HepG2 (cell line): ENCODE results near the gene SPAG9. TPM values are rescaled to one million over a fixed set of nuclear protein-coding genes. Genes with fewer than 3 reads are reported as not detected.

Source experiments
- BHLHE40 ChIP-seq: IDR thresholded peaks from 2 replicates; pipeline ENCODE4 v1.6.1; 2011; ENCODE audit warnings: low read length, improper control_type of control experiment
- CBX1 ChIP-seq: IDR thresholded peaks from one replicate; pipeline ENCODE4 v1.6.1; 2016; ENCODE audit warnings: antibody characterized with exemption, low read depth
- EED ChIP-seq: sonication (generic); formaldehyde crosslinking; IDR thresholded peaks from 2 replicates; pipeline ENCODE4 v1.5.0; 2020; ENCODE audit warnings: mild to moderate bottlenecking, missing genetic modification reagents
- FIP1L1 ChIP-seq: fragments of 200-400 bp; formaldehyde crosslinking; IDR thresholded peaks from 2 replicates; pipeline ENCODE4 v1.6.1; 2018; ENCODE audit warnings: low read depth, mild to moderate bottlenecking, low read length, moderate library complexity, borderline replicate concordance; ENCODE audit not compliant: insufficient read depth
- FOXP1 ChIP-seq, 2 experiments: fragments of 450-650 bp in 1 of 2; IDR thresholded peaks; 2 replicates each; pipeline ENCODE4 v1.6.1; 2017 to 2018; ENCODE audit warnings: antibody characterized with exemption in 1 of 2
- GATAD1 ChIP-seq: IDR thresholded peaks from 2 replicates; pipeline ENCODE4 v1.6.1; 2016; ENCODE audit warnings: missing genetic modification reagents, missing compliant biosample characterization
- HNRNPLL ChIP-seq: fragments of 200-400 bp; formaldehyde crosslinking; IDR thresholded peaks from 2 replicates; pipeline ENCODE4 v1.6.1; 2017; ENCODE audit warnings: mild to moderate bottlenecking, low read depth, low read length; ENCODE audit not compliant: poor library complexity, severe bottlenecking
- MBD4 ChIP-seq: IDR thresholded peaks from 2 replicates; pipeline ENCODE4 v1.6.1; 2012; ENCODE audit warnings: low read length, inconsistent platforms, borderline replicate concordance
- MBNL3 ChIP-seq: fragments of 250-450 bp; sonication (Bioruptor Pico); conservative IDR thresholded peaks from 2 replicates; pipeline ENCODE4 v1.8.0; 2022; ENCODE audit warnings: mild to moderate bottlenecking, inconsistent platforms
- SALL2 ChIP-seq: sonication (generic); formaldehyde crosslinking; IDR thresholded peaks from 2 replicates; pipeline ENCODE4 v1.8.1; 2023; ENCODE audit warnings: mild to moderate bottlenecking, missing genetic modification reagents, inconsistent platforms
- SP140L ChIP-seq: sonication (generic); formaldehyde crosslinking; IDR thresholded peaks from 2 replicates; pipeline ENCODE4 v1.4.0; 2020; ENCODE audit warnings: missing genetic modification reagents, borderline replicate concordance
- TEAD3 ChIP-seq: optimal IDR thresholded peaks from 2 replicates; pipeline ENCODE3; 2016; ENCODE audit warnings: borderline replicate concordance
- ZBTB7B ChIP-seq: sonication (generic); formaldehyde crosslinking; IDR thresholded peaks from 2 replicates; pipeline ENCODE4 v1.4.0; 2020; ENCODE audit warnings: missing genetic modification reagents
- ZNF143 ChIP-seq: sonication (generic); formaldehyde crosslinking; IDR thresholded peaks from 2 replicates; pipeline ENCODE4 v1.4.0; 2020; ENCODE audit warnings: missing genetic modification reagents
- ZNF282 ChIP-seq: fragments of 450-650 bp; IDR thresholded peaks from 2 replicates; pipeline ENCODE4 v1.6.1; 2018; ENCODE audit not compliant: partially characterized antibody
- ZNF34 ChIP-seq: sonication (generic); formaldehyde crosslinking; IDR thresholded peaks from 2 replicates; pipeline ENCODE4 v1.4.0; 2020; ENCODE audit warnings: mild to moderate bottlenecking, missing genetic modification reagents, borderline replicate concordance
- ZNF460 ChIP-seq: sonication (generic); formaldehyde crosslinking; IDR thresholded peaks from 2 replicates; pipeline ENCODE4 v1.5.1; 2020; ENCODE audit warnings: missing genetic modification reagents, mild to moderate bottlenecking, borderline replicate concordance
- ZNF564 ChIP-seq: sonication (generic); formaldehyde crosslinking; IDR thresholded peaks from 2 replicates; pipeline ENCODE4 v1.8.1; 2023; ENCODE audit warnings: mild to moderate bottlenecking, missing genetic modification reagents
- ZNF746 ChIP-seq: sonication (generic); formaldehyde crosslinking; IDR thresholded peaks from 2 replicates; pipeline ENCODE4 v1.8.0; 2022; ENCODE audit warnings: mild to moderate bottlenecking, missing genetic modification reagents
- ZNF775 ChIP-seq: sonication (generic); formaldehyde crosslinking; IDR thresholded peaks from 2 replicates; pipeline ENCODE4 v1.4.0; 2020; ENCODE audit warnings: missing genetic modification reagents, mild to moderate bottlenecking, moderate library complexity, borderline replicate concordance
- ZNF782 ChIP-seq: sonication (generic); formaldehyde crosslinking; IDR thresholded peaks from 2 replicates; pipeline ENCODE4 v1.4.0; 2020; ENCODE audit warnings: missing genetic modification reagents, mild to moderate bottlenecking, borderline replicate concordance
- ZNF788 ChIP-seq: sonication (generic); formaldehyde crosslinking; IDR thresholded peaks from 2 replicates; pipeline ENCODE4 v1.5.0; 2020; ENCODE audit warnings: mild to moderate bottlenecking, missing genetic modification reagents, borderline replicate concordance
- ZNF891 ChIP-seq: sonication (generic); formaldehyde crosslinking; IDR thresholded peaks from 2 replicates; pipeline ENCODE4 v1.5.0; 2020; ENCODE audit warnings: mild to moderate bottlenecking, missing genetic modification reagents
- ZSCAN20 ChIP-seq: sonication (generic); formaldehyde crosslinking; IDR thresholded peaks from 2 replicates; pipeline ENCODE4 v1.4.0; 2020; ENCODE audit warnings: missing genetic modification reagents, mild to moderate bottlenecking, borderline replicate concordance
- ZSCAN25 ChIP-seq: sonication (generic); formaldehyde crosslinking; IDR thresholded peaks from 2 replicates; pipeline ENCODE4 v1.8.0; 2022; ENCODE audit warnings: mild to moderate bottlenecking, missing genetic modification reagents
- ZSCAN31 ChIP-seq: sonication (generic); formaldehyde crosslinking; IDR thresholded peaks from 2 replicates; pipeline ENCODE4 v1.5.0; 2020; ENCODE audit warnings: low read depth, mild to moderate bottlenecking, missing genetic modification reagents
- polyA plus RNA-seq, 8 experiments: library from polyadenylated mRNA; depleted of rRNA in 3 of 8; stranded (reverse) in 7 of 8; unstranded in 1 of 8; fragments of >200 nt; fragmentation: Illumina TruSeq in 4 of 8; extraction: Trizol in 4 of 8; gene quantifications; 2 replicates each; pipeline versions ENCODE4 v1.2.1 to v1.2.3, GENCODE V29; 2011 to 2016; ENCODE audit warnings: low read depth in 4 of 8, missing spikeins in 1 of 8, mixed read lengths in 1 of 8; ENCODE audit not compliant: insufficient read depth in 1 of 8
- total RNA-seq, 5 experiments: library from RNA; depleted of rRNA; stranded (reverse); fragments of >200 nt; fragmentation: Illumina TruSeq; extraction: Trizol; gene quantifications; 2 replicates each; pipeline ENCODE4 v1.2.3, GENCODE V29; 2016; ENCODE audit warnings: low read depth in 1 of 5
- TF ChIP-seq, protein P1 (sequence below): sonication (generic); formaldehyde crosslinking; IDR thresholded peaks from 2 replicates; pipeline ENCODE4 v1.8.0; 2023; ENCODE audit warnings: mild to moderate bottlenecking, missing genetic modification reagents
- TF ChIP-seq, protein P2 (sequence below): sonication (generic); formaldehyde crosslinking; IDR thresholded peaks from 2 replicates; pipeline ENCODE4 v1.9.0; 2021; ENCODE audit warnings: missing genetic modification reagents, borderline replicate concordance

The SPAG9 gene
- total and polyA plus RNA-seq, 2 of the 13 experiments (the other 11 are each of a cell fraction or from before 2014, with no cell fraction given): 43.2 to 78.6 TPM

DNA sequence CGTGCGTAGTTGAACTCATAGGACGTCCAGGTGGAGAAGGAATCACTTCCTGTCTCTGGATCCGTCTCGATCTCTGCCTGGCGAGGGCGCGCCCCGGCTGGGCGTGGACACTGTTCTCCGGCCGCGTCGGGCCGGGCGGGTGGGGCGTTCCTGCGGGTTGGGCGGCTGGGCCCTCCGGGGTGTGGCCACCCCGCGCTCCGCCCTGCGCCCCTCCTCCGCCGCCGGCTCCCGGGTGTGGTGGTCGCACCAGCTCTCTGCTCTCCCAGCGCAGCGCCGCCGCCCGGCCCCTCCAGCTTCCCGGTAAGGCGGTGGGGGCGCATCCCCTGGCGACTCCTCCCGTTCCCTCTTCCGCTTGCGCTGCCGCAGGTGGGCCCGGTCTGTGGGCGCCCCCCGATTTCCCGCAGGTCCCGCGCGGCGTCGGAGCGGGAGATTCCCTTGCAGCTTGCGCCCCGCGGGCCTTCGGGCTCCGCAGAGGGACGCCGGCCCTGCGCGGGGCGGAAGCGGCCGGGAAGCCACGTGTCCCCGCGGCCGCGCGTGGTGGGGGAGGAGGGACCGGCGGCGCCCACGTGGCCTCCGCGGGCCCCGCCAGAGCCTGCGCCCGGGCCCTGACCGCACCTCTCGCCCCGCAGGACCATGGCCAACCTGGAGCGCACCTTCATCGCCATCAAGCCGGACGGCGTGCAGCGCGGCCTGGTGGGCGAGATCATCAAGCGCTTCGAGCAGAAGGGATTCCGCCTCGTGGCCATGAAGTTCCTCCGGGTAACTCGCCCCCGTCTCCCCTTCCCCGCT is 45.7 kb upstream of the SPAG9 start, which contains the start of gene NME2 (continued):
- TF ChIP-seq ZNF746 (CRISPR knock-in tag) (no peak), GATAD1 (CRISPR knock-in tag) (peak; percentile 46; the same call in 1 of the 2 replicates), SALL2 (no peak; the same call in 1 of the 2 replicates), SP140L (CRISPR knock-in tag) (no peak), MBD4 (no peak), ZNF788 (CRISPR knock-in tag) (peak; percentile 87), ZNF782 (CRISPR knock-in tag) (peak; percentile 80), ZNF34 (CRISPR knock-in tag) (no peak), ZBTB7B (CRISPR knock-in tag) (peak; percentile 85; the same call in 1 of the 2 replicates), FOXP1 (IDR thresholded peaks at IDR 0.05) (no peak), FOXP1 (CRISPR knock-in tag; IDR thresholded peaks at IDR 0.05) (no peak), EED (CRISPR knock-in tag) (peak; percentile 91), ZNF143 (0 out of 2 replicates have a peak, but pooled peaks have one; percentile 3), MBNL3 (CRISPR knock-in tag) (no peak), ZNF775 (CRISPR knock-in tag) (no peak; the same call in 1 of the 2 replicates), ZNF564 (CRISPR knock-in tag) (0 out of 2 replicates have a peak, but pooled peaks have one; percentile 86), ZNF891 (CRISPR knock-in tag) (no peak), ZSCAN20 (no peak), CBX1 (peak; percentile 31), ZSCAN25 (CRISPR knock-in tag) (no peak; the same call in none of the 2 replicates), ZNF282 (no peak), HNRNPLL (peak; percentile 94), BHLHE40 (no peak), ZNF460 (no peak), ZSCAN31 (CRISPR knock-in tag) (peak; percentile 81), FIP1L1 (no peak), TEAD3 (CRISPR knock-in tag) (no peak)
- TF ChIP-seq, protein P1, sequence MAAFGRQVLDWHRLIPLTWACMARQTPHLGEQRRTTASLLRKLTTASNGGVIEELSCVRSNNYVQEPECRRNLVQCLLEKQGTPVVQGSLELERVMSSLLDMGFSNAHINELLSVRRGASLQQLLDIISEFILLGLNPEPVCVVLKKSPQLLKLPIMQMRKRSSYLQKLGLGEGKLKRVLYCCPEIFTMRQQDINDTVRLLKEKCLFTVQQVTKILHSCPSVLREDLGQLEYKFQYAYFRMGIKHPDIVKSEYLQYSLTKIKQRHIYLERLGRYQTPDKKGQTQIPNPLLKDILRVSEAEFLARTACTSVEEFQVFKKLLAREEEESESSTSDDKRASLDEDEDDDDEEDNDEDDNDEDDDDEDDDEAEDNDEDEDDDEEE (CRISPR knock-in tag): no peak; the same call in 1 of the 2 replicates
- TF ChIP-seq, protein P2, sequence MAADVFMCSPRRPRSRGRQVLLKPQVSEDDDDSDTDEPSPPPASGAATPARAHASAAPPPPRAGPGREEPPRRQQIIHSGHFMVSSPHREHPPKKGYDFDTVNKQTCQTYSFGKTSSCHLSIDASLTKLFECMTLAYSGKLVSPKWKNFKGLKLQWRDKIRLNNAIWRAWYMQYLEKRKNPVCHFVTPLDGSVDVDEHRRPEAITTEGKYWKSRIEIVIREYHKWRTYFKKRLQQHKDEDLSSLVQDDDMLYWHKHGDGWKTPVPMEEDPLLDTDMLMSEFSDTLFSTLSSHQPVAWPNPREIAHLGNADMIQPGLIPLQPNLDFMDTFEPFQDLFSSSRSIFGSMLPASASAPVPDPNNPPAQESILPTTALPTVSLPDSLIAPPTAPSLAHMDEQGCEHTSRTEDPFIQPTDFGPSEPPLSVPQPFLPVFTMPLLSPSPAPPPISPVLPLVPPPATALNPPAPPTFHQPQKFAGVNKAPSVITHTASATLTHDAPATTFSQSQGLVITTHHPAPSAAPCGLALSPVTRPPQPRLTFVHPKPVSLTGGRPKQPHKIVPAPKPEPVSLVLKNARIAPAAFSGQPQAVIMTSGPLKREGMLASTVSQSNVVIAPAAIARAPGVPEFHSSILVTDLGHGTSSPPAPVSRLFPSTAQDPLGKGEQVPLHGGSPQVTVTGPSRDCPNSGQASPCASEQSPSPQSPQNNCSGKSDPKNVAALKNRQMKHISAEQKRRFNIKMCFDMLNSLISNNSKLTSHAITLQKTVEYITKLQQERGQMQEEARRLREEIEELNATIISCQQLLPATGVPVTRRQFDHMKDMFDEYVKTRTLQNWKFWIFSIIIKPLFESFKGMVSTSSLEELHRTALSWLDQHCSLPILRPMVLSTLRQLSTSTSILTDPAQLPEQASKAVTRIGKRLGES (CRISPR knock-in tag): no peak
